Uterine smooth muscle cell (primary cell): ENCODE results near the gene CDK11A. TPM values are rescaled to one million over a fixed set of nuclear protein-coding genes. Genes with fewer than 3 reads are reported as not detected.

ENCODE experiments used
- total RNA-seq: library from RNA; depleted of rRNA; stranded (reverse); fragments of >200 nt; gene quantifications from 2 replicates; pipeline ENCODE4 v1.2.3, GENCODE V29; 2014

The CDK11A gene
- 12.4 and 15.2 TPM in 2 replicates for total RNA-seq

DNA sequence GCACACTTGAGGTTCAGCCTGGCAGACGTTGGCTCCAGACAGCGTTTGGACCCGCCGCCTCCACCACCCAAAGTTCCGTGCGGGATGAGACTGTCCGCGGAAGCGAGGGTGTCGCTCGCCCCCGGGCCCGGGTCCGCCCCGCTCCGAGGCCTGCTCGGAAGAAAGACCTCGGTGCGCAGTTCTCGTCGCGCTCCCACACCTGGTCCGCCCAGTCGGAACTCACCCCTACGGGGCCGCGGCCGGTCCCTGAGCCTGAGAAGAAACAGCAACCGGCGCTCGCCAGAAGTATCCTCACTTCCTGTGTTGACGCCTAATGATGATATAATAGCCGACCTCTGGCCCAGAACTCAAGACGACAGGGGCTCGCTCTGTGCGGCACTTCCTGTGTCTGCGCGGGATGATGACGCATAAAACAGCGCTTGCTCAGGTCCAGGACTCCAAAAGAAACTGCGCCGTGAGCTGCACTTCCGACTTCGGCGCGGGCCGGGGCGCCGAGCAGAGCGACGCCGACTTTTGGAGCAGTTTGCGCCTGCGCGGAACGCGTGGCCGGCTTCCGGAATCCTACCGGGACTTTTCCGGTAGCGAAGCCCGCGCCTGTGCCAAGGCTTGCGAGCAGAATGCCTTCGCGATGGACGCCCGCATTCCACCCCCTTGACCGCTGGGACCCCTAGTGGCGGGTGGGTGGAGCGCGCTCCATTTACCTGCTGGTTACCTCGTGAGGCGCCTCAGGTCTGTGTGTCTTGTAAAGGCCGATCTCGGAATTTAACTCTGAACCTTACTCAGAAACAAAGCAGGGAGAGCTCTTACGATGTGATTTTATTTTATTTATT is at the start of gene CDK11A:
CDK11A (minus strand) TSS at position 323 of the 830 bp plus-strand sequence. CDS start 1,539 bp downstream, outside the sequence.

DNA sequence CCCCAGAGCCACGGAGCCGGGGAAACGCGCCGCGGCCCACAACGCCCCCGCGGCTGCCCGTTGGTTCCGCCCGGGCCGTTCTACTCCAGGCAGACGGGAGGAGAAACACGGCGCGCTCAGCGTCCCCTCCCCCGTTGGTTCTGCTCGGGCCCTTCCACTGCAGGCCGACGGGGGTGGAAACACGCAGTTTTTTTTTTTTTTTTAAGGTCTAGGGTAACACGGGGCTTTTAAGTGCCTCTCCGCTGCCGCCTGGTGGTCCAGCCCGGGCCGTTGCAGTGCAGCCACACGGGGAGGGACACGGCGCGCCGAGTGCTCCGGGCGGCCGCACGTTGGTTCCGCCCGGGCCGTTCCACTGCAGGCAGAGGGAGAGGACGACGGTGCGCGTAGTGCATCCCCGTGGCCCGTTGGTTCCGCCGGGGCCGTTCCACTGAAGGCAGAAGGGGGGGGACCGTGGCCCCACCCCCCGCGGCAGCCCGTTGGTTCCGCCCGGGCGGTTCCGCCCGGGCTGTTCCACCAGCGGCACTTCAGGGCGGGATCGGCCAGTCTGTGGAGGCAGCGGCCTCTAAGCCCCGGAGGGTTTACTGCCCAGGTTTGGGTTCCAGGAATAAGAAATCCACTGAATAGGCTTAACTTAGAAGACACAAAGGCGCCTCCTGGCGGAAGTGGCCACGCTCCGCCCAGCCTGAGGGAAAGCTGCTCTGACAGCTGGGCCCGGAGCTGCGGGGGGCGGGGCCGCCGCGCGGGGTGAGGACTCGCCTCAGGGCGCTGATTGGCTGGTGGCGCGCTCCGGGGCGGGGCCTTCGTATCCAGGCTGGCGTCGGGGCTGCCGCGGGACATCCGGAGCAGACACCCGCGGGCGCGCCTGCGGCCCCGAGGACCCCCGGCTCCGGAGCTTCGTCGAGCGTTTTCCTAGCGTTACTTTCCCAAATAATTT is 31.2 kb downstream of the CDK11A start, which contains the start of gene SLC35E2B:
SLC35E2B (minus strand) TSS at position 82 of the 934 bp plus-strand sequence. CDS start 16,096 bp downstream, outside the sequence.

DNA sequence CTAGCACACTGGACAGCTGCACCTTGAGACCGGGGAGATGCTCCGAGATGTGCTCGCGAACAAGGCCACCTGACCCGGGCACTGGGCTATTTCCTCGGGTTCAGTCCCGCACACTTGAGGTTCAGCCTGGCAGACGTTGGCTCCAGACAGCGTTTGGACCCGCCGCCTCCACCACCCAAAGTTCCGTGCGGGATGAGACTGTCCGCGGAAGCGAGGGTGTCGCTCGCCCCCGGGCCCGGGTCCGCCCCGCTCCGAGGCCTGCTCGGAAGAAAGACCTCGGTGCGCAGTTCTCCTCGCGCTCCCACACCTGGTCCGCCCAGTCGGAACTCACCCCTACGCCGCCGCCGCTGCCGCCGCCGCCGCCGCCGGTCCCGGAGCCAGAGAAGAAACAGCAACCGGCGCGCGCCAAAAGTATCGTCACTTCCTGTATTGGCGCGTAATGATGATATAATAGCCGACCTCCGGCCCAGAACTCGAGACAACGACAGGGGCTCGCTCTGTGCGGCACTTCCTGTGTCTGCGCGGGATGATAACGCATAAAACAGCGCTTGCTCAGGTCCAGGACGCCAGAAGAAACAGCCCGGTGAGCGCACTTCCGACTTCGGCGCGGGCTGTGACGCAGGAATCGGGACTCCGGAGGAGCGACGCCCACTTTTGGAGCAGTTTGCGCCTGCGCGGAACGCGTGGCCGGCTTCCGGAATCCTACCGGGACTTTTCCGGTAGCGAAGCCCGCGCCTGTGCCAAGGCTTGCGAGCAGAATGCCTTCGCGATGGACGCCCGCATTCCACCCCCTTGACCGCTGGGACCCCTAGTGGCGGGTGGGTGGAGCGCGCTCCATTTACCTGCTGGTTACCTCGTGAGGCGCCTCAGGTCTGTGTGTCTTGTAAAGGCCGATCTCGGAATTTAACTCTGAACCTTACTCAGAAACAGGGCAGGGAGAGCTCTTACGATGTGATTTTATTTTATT is 65.3 kb downstream of the CDK11A start, which contains the start of gene CDK11B:
CDK11B (minus strand) TSS at position 422 of the 967 bp plus-strand sequence. CDS start 1,519 bp downstream, outside the sequence.

Other genes with a start within 250 kb of the CDK11A start
- 33.6 and 79.5 TPM in 2 replicates for gene ATAD3A, start 212.2 kb downstream of the CDK11A start, total RNA-seq
- 3.3 and 7.2 TPM in 2 replicates for gene TMEM240, start 183.7 kb downstream of the CDK11A start, total RNA-seq
- 62.5 and 67.6 TPM in 2 replicates for gene SSU72, start 149.5 kb downstream of the CDK11A start, total RNA-seq
- 0.77 and 1.00 TPM in 2 replicates for gene FNDC10, start 124.2 kb downstream of the CDK11A start, total RNA-seq
- gene MIB2, start 108.9 kb downstream of the CDK11A start, total RNA-seq, result 49.7 and 112 TPM in 2 replicates
- gene MMP23B, start 92.2 kb downstream of the CDK11A start, total RNA-seq, result 1.2 and 4.7 TPM in 2 replicates
- 8.4 and 12.3 TPM in 2 replicates for gene CDK11B, start 65.4 kb downstream of the CDK11A start, total RNA-seq
- 31.8 and 35.4 TPM in 2 replicates for gene SLC35E2B, start 31.6 kb downstream of the CDK11A start, total RNA-seq
- gene NADK, start 54.1 kb upstream of the CDK11A start, total RNA-seq, result 36.9 and 40.3 TPM in 2 replicates
- gene GNB1, start 166.7 kb upstream of the CDK11A start, total RNA-seq, result 89.1 and 101 TPM in 2 replicates
- gene CALML6, start 190.9 kb upstream of the CDK11A start, total RNA-seq, result 0.22 and 0.25 TPM in 2 replicates
- gene TMEM52, start 194.9 kb upstream of the CDK11A start, total RNA-seq, result 0.11 and 0.25 TPM in 2 replicates